ENCODE results near the gene SLC35A5.

GRCh38 chr3:112604536-112604935, 42.7 kb downstream of the SLC35A5 start:
- TF ChIP-seq CTCF (IDR thresholded peaks at IDR 0.05; ENCODE audit: low read depth, low read length, poor library complexity, severe bottlenecking) (no peak), EZH2phosphoT487 (IDR thresholded peaks at IDR 0.05; ENCODE audit: borderline replicate concordance, low read length) (no peak)
